ENCODE results near the gene CHMP2A. TPM values are rescaled to one million over a fixed set of nuclear protein-coding genes. Genes with fewer than 3 reads are reported as not detected.

The CHMP2A gene
- total and polyA plus RNA-seq, 4 donors = 58.0 to 107 (median 83.3) TPM

- Histone ChIP-seq H3K9me3 (ENCODE audit: control insufficient read depth in 4 of 4, low read length in 3 of 4) (no peaks in the 10 kb centered on the region), H3K9ac (ENCODE audit: low read depth in 1 of 2, low read length in 2 of 2) (no peak overlapping the region), H3K4me3 (ENCODE audit: low read depth in 1 of 3, low read length in 3 of 3) (no peak overlapping the region), H3K36me3 (ENCODE audit: control insufficient read depth in 4 of 4, insufficient read depth in 3 of 4, low read depth in 1 of 4, low read length in 3 of 4) (peaks cover 2 to 18% (median 7%) of the 10 kb centered on the region in 4 donors), H3K27ac (ENCODE audit: low read depth in 1 of 2, low read length in 2 of 2) (no peak overlapping the region), H3K27me3 (ENCODE audit: control insufficient read depth in 4 of 4, insufficient read depth in 4 of 4, low read length in 3 of 4) (no peaks in the 10 kb centered on the region), H3K4me1 (ENCODE audit: control insufficient read depth in 4 of 4, insufficient read depth in 4 of 4, low read length in 3 of 4) (peaks cover 3 to 11% (median 7%) of the 10 kb centered on the region in 4 donors)
- TF ChIP-seq GABPA (IDR thresholded peaks at IDR 0.05 in 1 of 2, conservative IDR thresholded peaks at IDR 0.05 in 1 of 2) (no peak), HNF4A (conservative IDR thresholded peaks at IDR 0.05) (no peak), MAX (IDR thresholded peaks at IDR 0.05) (no peak), HNF4G (IDR thresholded peaks at IDR 0.05) (no peak), ATF3 (IDR thresholded peaks at IDR 0.05) (no peak), FOXA1 (IDR thresholded peaks at IDR 0.05) (no peak), RXRA (IDR thresholded peaks at IDR 0.05) (no peak), RAD21 (IDR thresholded peaks at IDR 0.05) (no peak), JUND (IDR thresholded peaks at IDR 0.05) (no peak), YY1 (IDR thresholded peaks at IDR 0.05) (no peak), NR2F2 (IDR thresholded peaks at IDR 0.05) (no peak), TAF1 (conservative IDR thresholded peaks at IDR 0.05) (no peak), EGR1 (IDR thresholded peaks at IDR 0.05; ENCODE audit: low read depth in 2 of 2) (no peak), ZBTB33 (IDR thresholded peaks at IDR 0.05) (no peak)
- 95% methylated on average over 4 of the region's 4 CpGs for WGBS
- DNase-seq (ENCODE audit: low spot score) = no peak
Measured at GRCh38 chr19:58568453-58569130, 13.7 kb upstream of the CHMP2A start.

- 98% methylated on average over 5 of the region's 5 CpGs for WGBS
- Histone ChIP-seq H3K27ac (ENCODE audit: low read depth in 1 of 2, low read length in 2 of 2) (no peak overlapping the region), H3K4me1 (ENCODE audit: control insufficient read depth in 4 of 4, insufficient read depth in 4 of 4, low read length in 3 of 4) (peaks cover 15 to 19% (median 17%) of the 10 kb centered on the region in 4 donors), H3K9me3 (ENCODE audit: control insufficient read depth in 4 of 4, low read length in 3 of 4) (no peaks in the 10 kb centered on the region), H3K4me3 (ENCODE audit: low read depth in 1 of 3, low read length in 3 of 3) (no peak overlapping the region), H3K9ac (ENCODE audit: low read depth in 1 of 2, low read length in 2 of 2) (no peak overlapping the region), H3K36me3 (ENCODE audit: control insufficient read depth in 4 of 4, insufficient read depth in 3 of 4, low read depth in 1 of 4, low read length in 3 of 4) (peaks cover 2 to 18% (median 7%) of the 10 kb centered on the region in 4 donors), H3K27me3 (ENCODE audit: control insufficient read depth in 4 of 4, insufficient read depth in 4 of 4, low read length in 3 of 4) (no peaks in the 10 kb centered on the region)
- no peak for DNase-seq (ENCODE audit: low spot score)
- TF ChIP-seq CTCF (IDR thresholded peaks at IDR 0.05; ENCODE audit: low read depth, low read length, missing input control) (no peak), GABPA (IDR thresholded peaks at IDR 0.05 in 1 of 2, conservative IDR thresholded peaks at IDR 0.05 in 1 of 2) (no peak), ATF3 (IDR thresholded peaks at IDR 0.05) (no peak), RXRA (IDR thresholded peaks at IDR 0.05) (no peak), JUND (IDR thresholded peaks at IDR 0.05) (no peak), FOXA1 (IDR thresholded peaks at IDR 0.05) (no peak), TAF1 (conservative IDR thresholded peaks at IDR 0.05) (no peak), YY1 (IDR thresholded peaks at IDR 0.05) (no peak), FOXA2 (IDR thresholded peaks at IDR 0.05) (no peak), EGR1 (IDR thresholded peaks at IDR 0.05; ENCODE audit: low read depth in 2 of 2) (no peak), ZBTB33 (IDR thresholded peaks at IDR 0.05) (no peak), MAX (IDR thresholded peaks at IDR 0.05) (no peak), REST (IDR thresholded peaks at IDR 0.05) (no peak), SP1 (IDR thresholded peaks at IDR 0.05) (no peak), RAD21 (IDR thresholded peaks at IDR 0.05) (no peak)
Measured at GRCh38 chr19:58566989-58567388, 12.1 kb upstream of the CHMP2A start.
